Midbrain (tissue), 1 donor: Measurements from ENCODE around the gene LTA4H.

Source experiments
- DNase-seq: peaks from one replicate; lab custom pipeline; 2025; lab: John Stamatoyannopoulos, UW

Gene LTA4H

GRCh38 chr12:95959107-95959506 is 76.3 kb downstream of the LTA4H start:
- DNase-seq = no peak

- DNase-seq = no peak
Observed at GRCh38 chr12:95956557-95957145, 78.7 kb downstream of the LTA4H start.

GRCh38 chr12:95955549-95956159 is 79.7 kb downstream of the LTA4H start:
- no peak for DNase-seq

- DNase-seq = no peak
Observed at GRCh38 chr12:95953000-95953399, 82.4 kb downstream of the LTA4H start.

- no peak for DNase-seq
Observed at GRCh38 chr12:95951515-95951914, 83.9 kb downstream of the LTA4H start.
